ENCODE results near the gene DDX1. TPM values are rescaled to one million over a fixed set of nuclear protein-coding genes. Genes with fewer than 3 reads are reported as not detected.

The DDX1 gene
- total and polyA plus RNA-seq, 7 donors: 116 to 166 (median 132) TPM

DNA sequence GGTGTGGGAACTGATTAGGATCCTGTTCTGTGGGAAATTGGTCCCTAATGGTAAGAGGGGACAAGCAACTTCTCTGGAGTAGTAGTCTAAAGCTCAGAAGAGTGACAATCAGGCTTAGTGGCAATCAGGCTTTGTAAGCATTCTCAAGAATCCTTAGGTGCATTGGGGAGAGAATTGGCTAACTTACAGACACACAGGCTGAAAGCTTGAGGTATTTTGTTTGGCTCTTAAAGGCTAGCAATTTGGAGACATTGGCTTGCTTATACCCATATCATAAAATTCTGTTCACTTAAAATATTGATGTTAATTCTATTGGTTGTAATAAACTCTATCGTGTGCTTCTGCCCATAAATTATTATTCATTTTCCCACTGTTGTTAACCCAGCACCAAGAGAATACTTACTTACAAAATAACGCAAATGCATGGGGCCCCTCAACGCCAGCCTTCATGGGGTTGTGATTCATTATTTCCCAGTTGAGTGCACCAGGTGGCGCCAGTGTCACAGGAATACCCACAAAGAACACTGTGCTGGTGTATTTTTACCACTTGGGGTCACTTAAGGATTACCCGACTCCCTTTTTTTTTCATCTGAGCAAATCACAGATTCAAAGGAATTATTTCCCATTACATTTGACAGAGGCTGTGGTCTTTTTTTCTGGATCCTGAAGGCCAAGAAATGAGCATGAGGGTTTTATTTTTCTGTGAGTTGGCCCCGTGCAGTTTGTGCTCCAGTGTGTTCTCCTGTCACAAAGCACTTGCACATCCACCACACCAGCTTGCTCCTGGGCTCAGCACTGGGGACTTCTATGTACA is 45.5 kb downstream of the DDX1 start:
- intact Hi-C loops (cut with DNase I): loop anchor here (2.0 to 10.0 kb wide), 8 partner anchors 278 to 968 kb away; partner anchors contain the start of gene MYCN (in 1 of the 2)
- TF ChIP-seq, protein P1, sequence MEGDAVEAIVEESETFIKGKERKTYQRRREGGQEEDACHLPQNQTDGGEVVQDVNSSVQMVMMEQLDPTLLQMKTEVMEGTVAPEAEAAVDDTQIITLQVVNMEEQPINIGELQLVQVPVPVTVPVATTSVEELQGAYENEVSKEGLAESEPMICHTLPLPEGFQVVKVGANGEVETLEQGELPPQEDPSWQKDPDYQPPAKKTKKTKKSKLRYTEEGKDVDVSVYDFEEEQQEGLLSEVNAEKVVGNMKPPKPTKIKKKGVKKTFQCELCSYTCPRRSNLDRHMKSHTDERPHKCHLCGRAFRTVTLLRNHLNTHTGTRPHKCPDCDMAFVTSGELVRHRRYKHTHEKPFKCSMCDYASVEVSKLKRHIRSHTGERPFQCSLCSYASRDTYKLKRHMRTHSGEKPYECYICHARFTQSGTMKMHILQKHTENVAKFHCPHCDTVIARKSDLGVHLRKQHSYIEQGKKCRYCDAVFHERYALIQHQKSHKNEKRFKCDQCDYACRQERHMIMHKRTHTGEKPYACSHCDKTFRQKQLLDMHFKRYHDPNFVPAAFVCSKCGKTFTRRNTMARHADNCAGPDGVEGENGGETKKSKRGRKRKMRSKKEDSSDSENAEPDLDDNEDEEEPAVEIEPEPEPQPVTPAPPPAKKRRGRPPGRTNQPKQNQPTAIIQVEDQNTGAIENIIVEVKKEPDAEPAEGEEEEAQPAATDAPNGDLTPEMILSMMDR (IDR thresholded peaks at IDR 0.05): peak; percentile 90
- H3K36me3 ChIP-seq (ENCODE audit: insufficient read depth in 1 of 2, low read depth in 1 of 2): peaks cover 3 to 54% of the 10 kb centered on the region in 2 donors
- peaks cover 11% of the 10 kb centered on the region for H3K4me1 ChIP-seq
- no peak overlapping the region for H3K4me3 ChIP-seq
- peak; percentile 71 to 96 (median 85) for ATAC-seq
- DNase-seq: peak; percentile 66 to 78
- H3K27ac ChIP-seq: no peak overlapping the region
- no peaks in the 10 kb centered on the region for H3K27me3 ChIP-seq (ENCODE audit: insufficient read depth in 3 of 3, low read length in 2 of 3)
- H3K9me3 ChIP-seq: no peaks in the 10 kb centered on the region
- WGBS, 3 donors: 2 to 5% (median 3%) methylated on average over 6 of the region's 6 CpGs

DNA sequence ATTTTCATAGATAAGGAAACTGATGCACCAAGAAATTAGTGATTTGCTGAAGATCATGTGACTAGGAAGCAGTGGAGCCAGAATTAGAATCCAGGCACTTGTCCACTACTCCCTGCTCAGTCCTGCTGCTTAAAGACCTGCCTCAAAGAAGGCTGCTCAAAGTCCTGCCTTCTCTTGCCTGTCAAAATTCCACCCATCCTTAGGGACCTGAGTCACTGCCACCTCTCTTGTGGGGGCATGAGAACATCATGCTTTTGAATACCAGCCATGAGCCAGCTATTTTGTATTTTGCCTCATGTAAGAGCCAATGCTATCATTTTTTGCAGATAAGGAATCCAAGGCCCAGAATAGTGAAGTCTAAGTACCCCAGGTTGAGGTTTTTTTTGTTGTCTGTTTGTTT is 47.1 kb downstream of the DDX1 start:
- peak in 1 of 4 donors; percentile 31 for ATAC-seq
- TF ChIP-seq, protein P1 (IDR thresholded peaks at IDR 0.05): no peak
- no peak overlapping the region for H3K4me3 ChIP-seq
- peaks cover 0 to 39% of the 10 kb centered on the region in 2 donors for H3K36me3 ChIP-seq (ENCODE audit: insufficient read depth in 1 of 2, low read depth in 1 of 2)
- no peaks in the 10 kb centered on the region for H3K27me3 ChIP-seq (ENCODE audit: insufficient read depth in 3 of 3, low read length in 2 of 3)
- intact Hi-C loops (cut with DNase I): loop anchor here (5.0 to 10.0 kb wide), 6 partner anchors 276 to 966 kb away; partner anchors contain the start of gene MYCN (in 1 of the 2)
- DNase-seq: no peak
- no peak overlapping the region for H3K27ac ChIP-seq
- H3K4me1 ChIP-seq: peaks cover 11% of the 10 kb centered on the region
- no peaks in the 10 kb centered on the region for H3K9me3 ChIP-seq

DNA sequence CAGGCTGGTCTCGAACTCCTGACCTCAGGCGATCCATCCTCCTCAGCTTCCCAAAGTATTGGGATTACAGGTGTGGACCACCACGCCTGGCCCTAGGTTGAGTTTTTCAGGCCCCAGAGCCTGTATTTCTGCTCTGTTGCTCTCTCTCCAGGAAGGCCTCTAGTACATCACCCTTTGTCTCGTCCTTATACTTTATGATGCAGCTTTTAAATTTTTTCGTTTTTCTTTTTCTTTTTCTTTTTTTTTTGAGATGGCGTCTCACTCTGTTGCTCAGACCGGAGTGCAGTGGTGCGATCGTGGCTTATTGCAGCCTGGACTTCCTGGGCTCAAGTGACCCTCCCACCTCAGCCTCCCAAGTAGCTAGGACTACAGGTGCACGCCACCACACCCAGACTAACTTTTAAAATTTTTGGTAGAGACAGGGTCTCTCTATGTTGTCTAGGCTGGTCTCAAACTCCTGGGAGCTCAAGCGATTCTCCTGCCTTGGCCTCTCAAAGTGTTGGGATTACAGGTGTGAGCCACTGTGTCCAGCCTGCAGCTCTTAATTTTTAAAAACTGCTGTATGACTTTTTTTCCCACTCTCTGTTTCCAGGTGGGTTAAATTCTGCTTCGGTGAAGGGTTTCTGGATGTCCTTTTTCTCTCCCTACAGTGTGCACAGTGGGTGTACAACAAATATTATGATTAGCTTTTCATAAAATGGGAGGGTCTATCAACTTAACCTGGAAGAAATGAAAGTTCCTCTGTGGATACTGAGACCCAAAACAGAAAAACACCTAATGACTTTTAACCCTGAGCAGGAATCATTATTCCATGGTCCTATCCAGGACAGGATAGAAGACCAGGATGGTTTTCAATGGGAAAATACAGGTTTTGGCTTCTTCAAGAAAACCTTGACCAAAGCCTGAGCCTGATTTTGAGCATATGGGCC is 47.9 kb downstream of the DDX1 start:
- Histone ChIP-seq H3K9me3 (no peaks in the 10 kb centered on the region), H3K4me3 (no peak overlapping the region), H3K27ac (no peak overlapping the region), H3K4me1 (peaks cover 11% of the 10 kb centered on the region), H3K27me3 (ENCODE audit: insufficient read depth in 3 of 3, low read length in 2 of 3) (no peaks in the 10 kb centered on the region), H3K36me3 (ENCODE audit: insufficient read depth in 1 of 2, low read depth in 1 of 2) (peaks cover 0 to 30% of the 10 kb centered on the region in 2 donors)
- no peak for DNase-seq
- TF ChIP-seq, protein P1 (IDR thresholded peaks at IDR 0.05): no peak
- WGBS, 3 donors: 81 to 95% (median 86%) methylated on average over 12 of the region's 12 CpGs
- intact Hi-C loops (cut with DNase I): loop anchor here (5.0 to 10.0 kb wide), 6 partner anchors 275 to 965 kb away; partner anchors contain the start of gene MYCN (in 1 of the 2)
- no peak for ATAC-seq

DNA sequence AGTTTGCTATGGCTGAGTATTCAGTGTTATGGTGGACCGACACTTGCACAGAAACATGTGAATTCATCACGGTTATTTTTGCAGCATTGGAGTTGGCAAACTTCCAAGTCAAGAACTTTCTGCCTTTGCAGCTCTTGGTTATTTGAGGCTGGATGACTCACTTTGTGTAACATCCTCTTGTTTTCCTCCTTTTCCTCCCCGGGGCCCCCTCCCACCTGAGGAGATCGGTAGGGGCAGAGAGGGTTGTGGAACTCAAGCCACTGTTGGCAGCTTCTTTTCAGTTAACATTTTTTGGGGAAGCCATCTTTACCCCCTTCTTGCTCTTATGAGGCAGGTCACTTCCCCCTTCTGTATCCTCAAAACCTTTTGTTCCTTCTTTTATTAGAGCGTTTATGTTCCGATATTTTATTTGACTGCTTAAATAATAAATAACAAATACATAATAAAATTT is 48.6 kb downstream of the DDX1 start:
- H3K4me3 ChIP-seq: no peak overlapping the region
- intact Hi-C loops (cut with DNase I): no loop called here
- no peak for DNase-seq
- TF ChIP-seq, protein P1 (IDR thresholded peaks at IDR 0.05): no peak
- no peak overlapping the region for H3K27ac ChIP-seq
- WGBS, 3 donors: 32 to 33% (median 33%) methylated on average over 6 of the region's 6 CpGs
- peaks cover 11% of the 10 kb centered on the region for H3K4me1 ChIP-seq
- no peaks in the 10 kb centered on the region for H3K27me3 ChIP-seq (ENCODE audit: insufficient read depth in 3 of 3, low read length in 2 of 3)
- peaks cover 0 to 23% of the 10 kb centered on the region in 2 donors for H3K36me3 ChIP-seq (ENCODE audit: insufficient read depth in 1 of 2, low read depth in 1 of 2)
- peak in 3 of 4 donors; percentile 25 to 34 (median 26) for ATAC-seq
- H3K9me3 ChIP-seq: no peaks in the 10 kb centered on the region

Measured in psoas muscle (tissue), 8 donors.